ENCODE data around the gene COL6A3. TPM values are rescaled to one million over a fixed set of nuclear protein-coding genes. Genes with fewer than 3 reads are reported as not detected.

Gene COL6A3
- polyA plus RNA-seq, 1 of the 3 experiments (the other 2 are of a cell fraction): 18.5 TPM

DNA sequence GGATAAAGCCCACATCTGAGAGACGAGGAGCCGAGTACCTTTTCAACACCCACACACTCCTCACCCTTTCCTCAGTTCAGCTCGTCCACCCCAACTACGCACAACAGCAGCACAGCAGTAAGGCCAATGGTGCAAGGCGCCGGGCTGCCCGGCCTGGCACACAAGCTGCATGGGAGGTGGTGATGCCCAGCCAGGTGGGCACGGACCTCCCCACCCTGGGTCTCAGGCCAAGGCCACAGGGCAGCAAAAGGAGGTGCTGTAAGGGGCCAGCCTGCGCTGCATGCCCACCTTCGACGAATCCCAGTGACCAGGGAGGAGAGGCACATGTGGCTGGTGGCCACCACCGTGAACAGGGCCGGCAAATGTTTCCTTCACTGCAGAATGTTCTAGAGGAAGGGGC is 36.6 kb upstream of the COL6A3 start (continued):
- TF ChIP-seq, protein P1, sequence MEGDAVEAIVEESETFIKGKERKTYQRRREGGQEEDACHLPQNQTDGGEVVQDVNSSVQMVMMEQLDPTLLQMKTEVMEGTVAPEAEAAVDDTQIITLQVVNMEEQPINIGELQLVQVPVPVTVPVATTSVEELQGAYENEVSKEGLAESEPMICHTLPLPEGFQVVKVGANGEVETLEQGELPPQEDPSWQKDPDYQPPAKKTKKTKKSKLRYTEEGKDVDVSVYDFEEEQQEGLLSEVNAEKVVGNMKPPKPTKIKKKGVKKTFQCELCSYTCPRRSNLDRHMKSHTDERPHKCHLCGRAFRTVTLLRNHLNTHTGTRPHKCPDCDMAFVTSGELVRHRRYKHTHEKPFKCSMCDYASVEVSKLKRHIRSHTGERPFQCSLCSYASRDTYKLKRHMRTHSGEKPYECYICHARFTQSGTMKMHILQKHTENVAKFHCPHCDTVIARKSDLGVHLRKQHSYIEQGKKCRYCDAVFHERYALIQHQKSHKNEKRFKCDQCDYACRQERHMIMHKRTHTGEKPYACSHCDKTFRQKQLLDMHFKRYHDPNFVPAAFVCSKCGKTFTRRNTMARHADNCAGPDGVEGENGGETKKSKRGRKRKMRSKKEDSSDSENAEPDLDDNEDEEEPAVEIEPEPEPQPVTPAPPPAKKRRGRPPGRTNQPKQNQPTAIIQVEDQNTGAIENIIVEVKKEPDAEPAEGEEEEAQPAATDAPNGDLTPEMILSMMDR (IDR thresholded peaks at IDR 0.05): no peak
- no peak for TF ChIP-seq ZBTB33 (IDR thresholded peaks at IDR 0.05; ENCODE audit: borderline replicate concordance, low read depth)
- TF ChIP-seq RFX5 (IDR thresholded peaks at IDR 0.05; ENCODE audit: low read length): no peak
- no peak for TF ChIP-seq SMC3 (IDR thresholded peaks at IDR 0.05; ENCODE audit: low read depth, low read length)
- TF ChIP-seq NRF1 (IDR thresholded peaks at IDR 0.05; ENCODE audit: low read depth, low read length): no peak

GRCh38 chr2:237450108-237450507 is 36.1 kb upstream of the COL6A3 start:
- Histone ChIP-seq H3K9me2 (no peaks in the 10 kb centered on the region), H3K4me1 (ENCODE audit: control insufficient read depth in 1 of 2, insufficient read depth in 2 of 2, low read depth in 1 of 2, low read length in 1 of 2) (peaks cover 0 to 22% of the 10 kb centered on the region in 2 experiments; a peak in 1 of 4 replicates), H2AFZ (ENCODE audit: low read depth) (no peak overlapping the region), H3K9ac (no peak overlapping the region), H3K4me3 (ENCODE audit: low read depth in 2 of 2, low read length in 1 of 2) (no peak overlapping the region), H3K79me2 (ENCODE audit: insufficient read depth) (no peaks in the 10 kb centered on the region), H3K4me2 (no peak overlapping the region), H3K36me3 (replicated peaks in 1 of 2; ENCODE audit: control insufficient read depth in 1 of 2, insufficient read depth in 2 of 2, low read length in 1 of 2) (no peaks in the 10 kb centered on the region), H3K27me3 (ENCODE audit: insufficient read depth) (no peaks in the 10 kb centered on the region), H4K20me1 (ENCODE audit: insufficient read depth) (no peaks in the 10 kb centered on the region), H3K9me3 (no peaks in the 10 kb centered on the region), H3K27ac (ENCODE audit: low read depth in 2 of 2, low read length in 1 of 2) (no peak overlapping the region), H3F3A (replicated peaks; ENCODE audit: insufficient read depth) (no peaks in the 10 kb centered on the region)
- CTCF ChIA-PET: interaction anchor here (0.7 to 4.3 kb wide), 6 partner anchors 18 to 63 kb away, joined by 3 to 59 read pairs (median 4); no protein-coding TSS in a partner anchor
- DNase-seq: no peak
- no peak for TF ChIP-seq IRF3 (IDR thresholded peaks at IDR 0.05; ENCODE audit: low read depth, low read length)
- no peak for TF ChIP-seq JUND (IDR thresholded peaks at IDR 0.05)
- TF ChIP-seq PBX3 (IDR thresholded peaks at IDR 0.05): no peak
- no peak for TF ChIP-seq REST (IDR thresholded peaks at IDR 0.05; ENCODE audit: low read depth, low read length)
- TF ChIP-seq YY1 (IDR thresholded peaks at IDR 0.05; ENCODE audit: low read depth): no peak
- no peak for TF ChIP-seq SMC3 (IDR thresholded peaks at IDR 0.05; ENCODE audit: low read depth, low read length)
- TF ChIP-seq GATA2 (CRISPR knock-in tag; IDR thresholded peaks at IDR 0.05): no peak
- no peak for TF ChIP-seq MAX (IDR thresholded peaks at IDR 0.05; ENCODE audit: low read depth)
- WGBS (ENCODE audit: low lambda C conversion rate): 65% methylated on average over 3 of the region's 6 CpGs
- POLR2A ChIA-PET: interaction anchor here (1.9 kb wide), 1 partner anchor 8 kb away, joined by 5 read pairs; no protein-coding TSS in a partner anchor

Measured in SK-N-SH (cell line).